HG02798 (cell line): ENCODE data around the gene CEP19.

Experiments
- ATAC-seq: cut with Tn5 transposase; IDR thresholded peaks from one replicate; pipeline ENCODE4 v1.9.1; 2021; ENCODE audit warnings: mild to moderate bottlenecking; ENCODE audit not compliant: unreplicated experiment, poor library complexity

CEP19 gene

DNA sequence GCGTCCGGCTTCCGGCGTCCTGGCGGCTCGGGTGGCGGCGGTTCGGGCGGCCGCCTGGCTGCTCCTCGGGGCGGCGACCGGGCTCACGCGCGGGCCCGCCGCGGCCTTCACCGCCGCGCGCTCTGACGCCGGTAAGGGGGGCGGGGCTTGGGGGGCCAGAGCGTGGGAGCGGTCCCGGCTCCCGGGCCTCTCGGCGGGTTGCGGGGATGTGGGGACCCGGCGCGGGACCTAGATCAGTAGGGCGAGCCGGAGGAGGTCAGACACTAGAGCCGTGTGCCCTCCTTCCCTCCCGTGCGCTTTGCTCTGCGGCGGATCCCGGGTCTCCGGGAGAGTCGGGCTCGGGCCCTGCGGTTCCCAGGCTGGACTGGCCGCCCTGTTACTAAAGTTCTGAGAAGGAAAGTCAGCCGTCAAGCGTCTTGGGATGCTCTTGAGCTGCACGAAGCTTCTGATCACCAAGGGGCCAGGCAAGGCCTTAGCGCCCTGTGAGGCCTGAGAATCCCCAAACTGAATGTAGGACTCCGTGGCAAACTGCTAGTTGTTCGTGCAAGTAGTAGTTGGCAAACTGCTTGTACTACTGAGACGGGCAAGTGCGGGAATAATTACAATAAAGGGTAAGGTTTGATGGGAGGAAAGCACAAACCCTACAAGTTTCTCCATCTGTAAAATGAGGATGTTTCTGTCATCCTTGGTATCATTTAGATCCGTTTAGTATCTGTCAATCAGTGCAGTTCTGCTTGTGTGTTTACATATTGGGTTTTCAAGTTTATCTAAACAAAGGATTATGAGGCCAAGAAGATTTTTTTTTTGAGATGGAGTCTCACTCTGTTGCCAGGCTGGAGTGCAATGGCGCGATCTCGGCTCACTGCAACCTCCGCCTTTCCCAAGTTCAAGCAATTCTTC lies 714 bp upstream of the CEP19 start:
- ATAC-seq = peak; percentile 66

DNA sequence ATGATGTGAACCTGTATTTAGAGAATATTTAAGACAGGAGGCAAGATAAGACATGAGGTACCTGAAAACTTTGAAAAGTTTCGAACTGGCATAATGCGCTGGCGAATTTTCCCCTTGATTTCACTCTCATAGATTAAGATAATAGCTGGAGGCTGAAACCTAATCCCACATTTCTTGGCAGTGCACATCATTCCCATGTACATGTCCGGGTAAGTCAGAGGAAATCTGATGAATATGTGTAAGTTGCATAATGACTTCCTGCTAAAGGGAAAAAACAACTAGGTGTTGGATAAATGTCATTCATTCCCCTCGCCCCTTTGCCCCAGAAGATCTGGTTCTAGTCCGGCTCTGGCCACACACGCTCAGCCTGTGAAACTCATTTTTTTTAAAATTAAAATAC lies 3.6 kb downstream of the CEP19 start:
- no peak for ATAC-seq

DNA sequence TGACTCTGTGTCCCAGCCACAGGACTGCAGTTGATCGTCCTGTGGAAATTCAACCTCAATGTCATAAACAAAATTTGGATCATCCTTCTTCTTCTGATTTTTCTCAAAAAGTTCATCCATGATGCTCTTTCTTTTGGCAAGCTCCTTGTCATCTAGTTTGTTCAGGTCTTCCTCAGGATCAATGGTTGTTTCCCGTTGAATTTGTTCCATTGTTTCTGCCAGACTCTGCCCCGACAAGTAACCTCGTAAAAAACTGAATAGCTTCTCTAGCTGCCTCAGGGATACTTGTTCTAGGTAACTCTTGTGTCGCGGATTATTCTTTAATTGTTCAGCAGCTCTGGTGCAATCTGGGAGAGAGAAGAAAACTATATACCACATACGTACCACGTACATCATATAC lies 4.5 kb downstream of the CEP19 start:
- ATAC-seq = no peak

DNA sequence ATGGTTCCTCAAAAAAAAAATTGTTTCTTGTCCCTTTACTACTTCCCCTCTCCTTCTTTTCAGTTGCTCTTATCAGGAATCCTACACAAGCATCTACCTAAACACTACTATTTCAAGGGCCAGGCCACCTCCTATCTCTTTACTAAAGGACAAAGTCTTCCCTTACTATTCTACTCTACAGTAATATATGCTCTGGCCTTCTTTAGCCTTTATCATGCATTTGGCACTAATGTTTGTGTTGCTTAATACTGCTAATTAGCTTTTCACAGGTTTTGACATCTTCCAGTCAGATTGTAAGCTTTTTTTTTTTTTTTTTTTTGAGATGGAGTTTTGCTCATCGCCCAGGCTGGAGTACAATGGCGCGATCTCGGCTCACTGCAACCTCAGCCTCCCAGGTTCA lies 5.3 kb downstream of the CEP19 start:
- no peak for ATAC-seq

DNA sequence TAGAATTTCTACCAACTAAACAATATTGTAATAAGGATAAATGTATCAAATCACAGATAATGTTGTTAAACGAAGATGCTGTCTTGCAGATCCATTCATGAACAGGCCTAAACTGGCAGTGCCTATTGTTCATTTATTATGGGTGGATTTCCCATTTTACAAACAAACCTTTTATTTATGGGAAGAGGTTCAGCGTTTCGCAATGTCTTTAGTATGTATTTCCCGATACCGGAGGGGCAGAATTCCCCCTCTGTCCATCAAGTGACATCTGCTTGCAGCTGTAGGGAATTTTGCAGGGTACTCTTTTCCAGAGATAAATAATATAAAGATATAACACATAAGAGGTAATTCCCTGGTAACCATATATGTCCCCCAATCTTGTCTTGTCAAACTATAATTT lies 5.7 kb downstream of the CEP19 start:
- no peak for ATAC-seq

DNA sequence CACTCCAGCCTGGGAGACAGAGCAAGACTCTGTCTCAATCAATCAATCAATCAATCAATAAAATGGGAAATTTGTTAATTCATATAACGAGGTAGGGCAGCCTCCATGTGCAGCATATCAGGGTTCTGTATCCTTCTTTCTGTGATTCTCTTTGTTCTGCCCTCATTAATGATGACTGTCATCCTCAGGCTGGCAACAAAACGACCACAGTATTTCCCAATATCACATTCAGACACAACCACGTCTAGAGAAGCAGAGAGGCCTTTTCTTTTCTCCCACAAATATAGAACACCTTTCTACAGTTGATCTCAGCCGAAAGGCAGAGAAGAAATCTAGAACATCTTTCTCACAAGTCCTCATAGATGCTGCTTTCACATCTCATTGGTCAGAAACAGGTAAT lies 11.2 kb downstream of the CEP19 start:
- no peak for ATAC-seq

DNA sequence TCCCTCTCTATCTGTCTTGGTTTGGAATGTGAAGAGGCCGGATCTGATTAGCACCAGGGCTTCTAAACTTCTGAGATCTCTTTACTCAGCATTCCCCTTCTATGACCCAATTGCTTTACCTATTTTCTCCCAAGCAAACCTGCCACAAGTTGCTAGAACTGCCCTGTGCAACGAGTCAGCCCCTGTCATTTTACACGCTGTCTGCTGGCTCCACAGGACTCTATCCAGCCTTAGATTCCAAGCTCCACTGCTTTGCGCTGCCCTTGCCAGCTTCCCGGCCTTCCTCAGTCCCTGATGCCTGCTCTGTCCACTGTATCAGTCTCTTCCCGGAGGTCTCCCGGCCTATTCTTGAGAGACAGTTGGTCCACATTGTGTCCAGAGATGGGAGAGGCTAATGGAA lies 12.3 kb downstream of the CEP19 start:
- no peak for ATAC-seq

DNA sequence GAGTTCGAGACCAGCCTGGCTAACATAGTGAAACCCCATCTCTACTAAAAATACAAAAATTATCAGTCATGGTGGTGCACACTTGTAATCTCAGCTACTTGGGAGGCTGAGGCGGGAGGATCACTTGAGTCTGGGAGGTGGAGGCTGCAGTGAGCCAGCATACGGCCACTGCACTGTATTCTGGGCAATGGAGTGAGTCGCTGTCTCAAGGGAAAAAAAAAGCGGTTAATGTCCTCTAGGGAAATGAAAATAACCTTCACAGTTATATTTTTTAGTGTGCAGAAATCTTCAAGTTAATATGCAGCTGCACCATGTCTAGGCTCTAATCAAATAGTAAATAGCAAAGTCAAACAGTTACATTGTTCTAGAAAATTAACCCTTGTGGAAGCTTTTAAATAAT lies 14.8 kb downstream of the CEP19 start:
- ATAC-seq = no peak

DNA sequence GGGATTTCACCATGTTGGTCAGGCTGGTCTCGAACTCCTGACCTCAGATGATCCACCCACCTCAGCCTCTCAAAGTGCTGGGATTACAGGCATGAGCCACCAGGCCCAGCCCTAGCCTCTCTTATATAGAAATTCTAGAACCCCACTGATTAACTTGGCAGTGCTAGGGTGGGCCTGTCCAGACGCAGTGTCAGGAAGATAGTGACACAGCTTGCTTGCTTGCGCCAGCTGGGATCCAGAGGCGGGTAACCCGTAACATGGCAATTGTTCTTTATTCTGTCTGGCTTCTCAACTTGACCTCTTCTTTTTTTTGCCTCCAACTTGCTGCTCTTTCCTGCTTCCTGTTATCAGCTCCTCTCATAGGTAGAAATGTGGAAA lies 16.2 kb downstream of the CEP19 start:
- no peak for ATAC-seq

DNA sequence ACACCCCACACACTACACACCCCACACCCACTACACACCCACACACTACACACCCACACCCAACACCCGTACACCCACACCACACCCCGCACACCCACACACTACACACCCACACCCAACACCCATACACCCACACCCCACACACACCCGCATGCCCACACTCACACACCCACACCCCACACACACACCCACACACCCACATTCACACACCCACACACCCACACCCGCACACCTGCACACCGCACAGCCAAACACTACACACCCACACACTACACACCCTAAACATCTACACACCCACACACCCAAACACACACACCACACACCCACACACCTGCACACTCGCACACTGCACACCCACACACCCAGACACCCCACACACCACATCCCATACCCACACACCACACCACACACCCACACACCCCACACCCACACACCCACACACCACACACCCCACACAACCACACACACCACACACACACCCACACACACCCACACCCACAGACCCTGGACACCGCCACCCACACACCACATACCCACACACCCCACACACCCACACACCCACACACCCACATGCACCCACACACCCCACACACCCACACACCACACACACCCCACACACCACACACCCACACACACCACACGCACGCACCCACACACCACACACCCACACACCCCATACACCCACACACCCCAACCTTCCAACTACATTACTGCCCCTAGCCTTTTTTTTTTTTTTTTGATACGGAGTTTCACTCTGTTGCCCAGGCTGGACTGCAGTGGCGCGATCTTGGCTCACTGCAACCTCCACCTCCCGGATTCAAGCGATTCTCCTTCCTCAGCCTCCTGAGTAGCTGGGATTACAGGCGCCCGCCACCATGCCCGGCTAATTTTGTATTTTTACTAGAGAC lies 16.9 kb downstream of the CEP19 start:
- no peak for ATAC-seq

DNA sequence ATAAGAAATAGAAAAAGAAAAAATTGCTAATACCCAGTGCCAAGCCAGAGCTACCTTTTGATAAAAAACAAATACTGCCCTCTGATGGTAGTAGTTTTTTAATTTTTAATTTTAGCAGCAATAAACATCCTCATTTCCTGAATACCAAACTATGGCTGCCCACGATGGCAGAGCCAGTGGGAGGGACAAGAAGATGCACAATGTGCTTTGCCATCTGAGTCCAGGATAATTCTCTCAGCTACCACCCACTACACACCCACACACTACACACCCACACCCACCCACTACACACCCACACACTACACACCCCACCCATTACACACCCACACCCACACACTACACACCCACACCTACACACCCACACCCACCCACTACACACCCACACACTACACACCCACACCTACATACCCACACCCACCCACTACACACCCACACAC lies 17.8 kb downstream of the CEP19 start:
- no peak for ATAC-seq

DNA sequence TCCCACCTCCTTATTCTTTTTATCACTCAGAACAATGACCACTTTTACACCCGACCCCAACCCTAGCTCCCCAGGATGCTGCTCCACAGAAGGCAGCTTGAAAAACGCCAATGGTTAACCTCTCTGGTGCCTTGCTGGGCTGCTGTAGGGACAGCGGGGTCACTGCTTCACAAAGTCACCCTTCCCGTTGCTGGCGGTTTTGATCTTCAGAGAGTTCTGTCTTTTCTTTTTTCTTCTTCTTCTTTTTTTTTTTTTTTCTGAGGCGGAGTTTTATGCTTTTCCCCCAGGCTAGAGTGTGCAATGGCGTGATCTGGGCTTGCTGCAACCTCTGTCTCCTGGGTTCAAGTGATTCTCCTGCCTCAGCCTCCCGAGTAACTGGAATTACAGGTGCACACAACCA lies 20.7 kb downstream of the CEP19 start:
- ATAC-seq = no peak

DNA sequence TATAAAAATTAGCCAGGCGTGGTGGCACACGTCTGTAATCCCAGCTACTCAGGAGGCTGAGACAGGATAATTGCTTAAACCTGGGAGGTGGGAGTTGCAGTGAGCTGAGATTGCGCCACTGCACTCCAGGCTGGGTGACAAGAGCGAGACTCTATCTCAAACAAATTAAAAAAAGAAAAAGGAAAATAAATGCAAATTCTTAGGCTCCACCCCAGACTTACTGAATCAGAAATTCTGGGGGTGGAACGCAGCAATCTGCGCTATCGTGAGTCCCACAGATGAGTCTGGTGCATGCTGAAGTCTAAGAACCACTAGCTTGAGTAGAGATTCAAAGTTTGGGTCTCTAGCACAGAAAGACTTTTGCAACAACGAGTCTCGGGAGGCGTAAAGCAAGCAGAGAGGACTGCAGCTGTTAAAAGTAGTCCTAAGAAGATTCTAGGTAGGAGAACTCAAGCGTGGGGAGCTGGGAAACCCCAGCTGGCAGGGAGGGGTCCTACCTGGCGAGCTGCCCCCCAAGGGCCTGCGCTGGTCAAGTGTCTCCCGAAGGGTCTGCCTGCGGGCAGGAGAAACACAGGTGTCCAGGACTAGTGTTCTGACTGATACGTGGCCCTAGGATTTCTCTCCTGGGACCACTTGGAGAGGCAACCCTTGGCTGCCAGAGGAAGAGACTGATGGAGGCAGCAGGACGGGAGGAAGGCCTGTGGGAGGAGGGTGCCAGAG lies 21.9 kb downstream of the CEP19 start:
- ATAC-seq = no peak

DNA sequence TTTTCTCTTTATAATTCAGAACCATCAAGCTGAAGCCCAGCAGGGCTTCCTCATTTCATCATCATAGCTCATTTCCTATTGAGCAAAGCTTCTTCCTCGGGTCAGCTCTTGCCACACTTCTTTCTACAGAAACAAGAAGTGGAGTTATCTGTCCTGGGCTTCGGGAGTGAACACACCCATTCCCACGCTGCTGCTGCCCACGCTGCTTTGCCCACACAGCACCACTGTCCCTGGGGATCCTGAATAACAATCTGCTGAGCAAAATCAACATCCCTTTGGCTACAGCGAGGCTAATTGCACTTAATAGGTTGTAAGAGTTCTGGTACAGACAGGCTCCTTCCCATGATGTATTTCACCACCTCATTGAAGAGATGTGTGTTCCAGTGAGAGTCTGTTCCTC lies 23.7 kb downstream of the CEP19 start:
- ATAC-seq = no peak

DNA sequence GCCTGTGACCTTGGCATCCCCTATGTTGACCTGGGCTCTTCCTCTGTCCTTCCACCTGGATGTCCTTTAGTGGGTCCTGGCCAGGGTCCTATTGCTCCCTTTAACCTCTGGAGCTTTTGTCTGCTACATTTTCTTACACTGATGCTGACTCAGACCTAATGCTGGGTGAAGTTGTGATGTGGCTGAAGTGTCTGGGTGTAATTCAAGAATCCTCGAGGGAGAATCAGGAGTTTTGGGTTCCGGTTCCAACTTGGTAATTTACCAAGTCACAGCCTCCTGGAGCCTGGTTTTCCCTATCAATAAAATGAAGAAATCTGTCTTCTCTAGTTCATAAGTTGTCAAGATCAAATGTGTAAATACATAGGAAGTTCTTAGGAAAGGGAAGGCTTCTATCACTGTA lies 25.6 kb downstream of the CEP19 start:
- ATAC-seq = no peak

DNA sequence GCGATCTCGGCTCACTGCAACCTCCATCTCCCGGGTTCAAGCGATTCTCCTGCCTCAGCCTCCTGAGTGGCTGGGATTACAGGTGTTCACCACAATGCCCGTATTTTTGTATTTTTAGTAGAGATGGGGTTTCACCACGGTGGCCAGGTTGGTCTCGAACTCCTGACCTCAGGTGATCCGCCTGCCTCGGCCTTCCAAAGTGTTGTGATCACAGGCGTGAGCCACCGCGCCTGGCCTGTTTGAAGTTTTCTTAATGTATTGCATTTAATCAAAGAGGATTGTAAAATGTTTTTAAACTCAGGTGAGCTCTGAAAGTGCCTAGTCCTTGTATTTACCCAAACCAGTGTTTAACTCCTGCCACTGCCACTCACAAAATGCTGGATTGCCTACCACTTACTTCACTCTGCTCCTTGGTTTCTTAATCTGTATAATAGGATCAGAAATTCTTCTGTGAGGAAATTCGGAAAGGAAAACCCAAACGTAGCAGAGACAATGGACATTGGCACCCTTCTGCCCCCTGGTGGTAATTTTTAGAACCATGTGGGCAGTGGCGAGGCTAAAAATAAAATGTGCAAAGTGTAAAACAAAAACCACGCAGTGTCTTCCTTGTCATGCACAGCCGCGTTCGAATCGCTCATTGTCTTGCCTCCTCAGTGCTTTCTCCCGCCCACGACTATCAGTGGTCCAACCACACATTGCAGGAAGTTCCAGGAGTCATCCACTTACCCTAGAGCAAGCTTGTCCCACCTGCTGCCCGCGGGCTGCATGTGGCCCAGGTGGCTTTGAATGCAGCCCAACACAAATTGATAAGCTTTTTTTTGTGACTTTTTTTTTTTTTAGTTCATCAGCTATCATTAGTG lies 27.3 kb downstream of the CEP19 start:
- peak; percentile 92 for ATAC-seq

DNA sequence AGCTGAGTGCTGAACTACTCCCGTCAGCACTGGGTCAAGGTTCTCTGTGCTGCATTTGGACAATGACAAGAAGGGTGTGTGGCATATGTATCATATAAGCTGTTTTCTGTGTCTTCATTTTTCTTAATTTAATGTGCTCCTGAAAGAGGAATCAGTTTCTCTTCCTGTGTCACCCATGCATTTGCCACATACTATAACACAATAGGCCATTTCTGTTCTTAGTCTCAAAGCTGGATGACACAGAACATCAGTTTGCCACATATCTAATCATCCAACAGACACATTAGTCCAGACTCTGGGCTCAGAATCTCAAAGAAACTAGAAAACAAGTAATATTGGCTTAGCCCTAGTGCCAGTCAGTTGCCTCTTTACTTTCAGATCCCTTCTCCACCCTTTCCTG lies 34.1 kb downstream of the CEP19 start:
- no peak for ATAC-seq

DNA sequence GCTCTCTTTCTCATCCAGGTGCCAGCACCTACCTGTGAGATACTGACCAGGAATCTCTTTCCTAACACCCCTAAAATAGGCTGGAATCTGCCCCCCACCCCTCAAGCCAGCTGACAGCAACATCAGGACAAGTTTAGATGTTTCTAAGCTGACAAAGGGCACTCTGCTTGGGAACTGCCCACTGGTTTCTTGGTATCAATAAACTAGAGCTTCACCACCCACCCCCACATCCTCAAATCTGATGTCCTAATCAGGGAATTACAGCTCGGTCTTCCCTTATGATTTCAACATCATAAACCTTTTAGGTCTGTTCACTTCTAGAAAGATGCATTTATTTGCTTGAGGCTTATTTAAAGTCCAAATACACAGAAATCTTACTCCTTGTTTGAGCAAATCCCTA lies 34.7 kb downstream of the CEP19 start:
- no peak for ATAC-seq

DNA sequence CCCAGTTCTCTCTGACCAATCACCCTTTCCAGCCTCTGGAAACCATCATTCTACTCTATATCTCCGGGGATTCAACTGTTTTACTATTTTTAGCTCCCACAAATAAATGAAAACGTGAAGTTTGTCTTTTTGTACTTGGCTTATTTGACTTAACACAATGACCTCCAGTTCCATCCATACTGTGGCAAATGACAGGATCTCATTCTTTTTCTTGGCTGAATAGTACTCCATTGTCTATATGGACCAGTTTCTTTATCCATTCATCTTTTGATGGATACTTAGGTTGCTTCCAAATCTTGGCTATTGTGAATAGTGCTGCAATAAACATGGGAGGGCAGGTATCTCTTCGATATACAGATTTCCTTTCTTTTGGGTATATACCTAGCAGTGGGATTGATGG lies 38.4 kb downstream of the CEP19 start:
- no peak for ATAC-seq

DNA sequence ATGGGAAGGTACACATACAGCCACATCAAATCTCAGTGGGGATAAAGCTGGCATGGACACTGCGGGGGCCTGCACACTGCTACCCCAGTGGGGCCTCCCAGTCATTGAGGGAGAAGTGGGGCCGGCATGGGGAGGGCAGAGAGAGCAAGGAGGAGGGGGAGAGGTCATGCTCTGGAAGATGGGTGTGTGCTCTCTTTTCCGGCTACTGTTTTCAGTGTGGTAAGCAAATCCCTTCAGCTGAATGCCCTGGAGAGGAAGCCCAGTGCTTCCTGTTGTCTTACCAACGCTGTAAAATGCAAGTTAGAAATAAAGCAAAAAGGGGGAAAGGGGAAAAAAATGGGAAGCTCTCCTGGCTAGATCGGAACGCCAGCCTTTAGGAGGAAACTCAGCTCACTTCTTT lies 41.7 kb downstream of the CEP19 start:
- no peak for ATAC-seq
